Rectal smooth muscle tissue (tissue), 1 donor: ENCODE measurements around the gene TAAR8.
"Not testable (repeated sequence)": the region's sequence is repeated elsewhere in the genome, so short reads cannot be mapped to it uniquely, and the experiment has no call there.

Experiments used
- H3K27ac ChIP-seq: one replicate; pipeline ENCODE4 v1.7.0; 2013; ENCODE audit warnings: low read depth, low read length, inconsistent platforms
- H3K27me3 ChIP-seq: one replicate; pipeline ENCODE4 v1.7.0; 2013; ENCODE audit warnings: low read length; ENCODE audit not compliant: control insufficient read depth, insufficient read depth
- H3K36me3 ChIP-seq: one replicate; pipeline ENCODE4 v1.7.0; 2013; ENCODE audit warnings: low read length; ENCODE audit not compliant: control insufficient read depth, insufficient read depth
- H3K4me1 ChIP-seq: one replicate; pipeline ENCODE4 v1.7.0; 2013; ENCODE audit warnings: low read length; ENCODE audit not compliant: control insufficient read depth, insufficient read depth
- H3K4me3 ChIP-seq: one replicate; pipeline ENCODE4 v1.7.0; 2013; ENCODE audit warnings: low read length
- H3K9ac ChIP-seq: one replicate; pipeline ENCODE4 v1.7.0; 2013; ENCODE audit warnings: low read length

The TAAR8 gene

GRCh38 chr6:132520953-132521352 lies 31.5 kb upstream of the TAAR8 start:
- H3K4me3 ChIP-seq: no peak overlapping the region
- H3K27me3 ChIP-seq: no peaks in the 10 kb centered on the region
- no peak overlapping the region for H3K9ac ChIP-seq
- no peaks in the 10 kb centered on the region for H3K4me1 ChIP-seq
- no peak overlapping the region for H3K27ac ChIP-seq
- H3K36me3 ChIP-seq: no peaks in the 10 kb centered on the region

- H3K27ac ChIP-seq: no peak overlapping the region
- no peaks in the 10 kb centered on the region for H3K36me3 ChIP-seq
- H3K4me3 ChIP-seq: no peak overlapping the region
- H3K9ac ChIP-seq: no peak overlapping the region
- no peaks in the 10 kb centered on the region for H3K27me3 ChIP-seq
- no peaks in the 10 kb centered on the region for H3K4me1 ChIP-seq
These were observed 27.8 kb upstream of the TAAR8 start for GRCh38 chr6:132524646-132525045.

GRCh38 chr6:132525866-132526265 lies 26.6 kb upstream of the TAAR8 start:
- H3K4me3 ChIP-seq: no peak overlapping the region
- no peak overlapping the region for H3K9ac ChIP-seq
- no peaks in the 10 kb centered on the region for H3K4me1 ChIP-seq
- H3K36me3 ChIP-seq: no peaks in the 10 kb centered on the region
- H3K27ac ChIP-seq: no peak overlapping the region
- H3K27me3 ChIP-seq: no peaks in the 10 kb centered on the region

GRCh38 chr6:132526461-132526860 lies 26.0 kb upstream of the TAAR8 start:
- Histone ChIP-seq H3K4me3 (no peak overlapping the region), H3K36me3 (no peaks in the 10 kb centered on the region), H3K27ac (no peak overlapping the region), H3K4me1 (no peaks in the 10 kb centered on the region), H3K27me3 (no peaks in the 10 kb centered on the region), H3K9ac (no peak overlapping the region)

GRCh38 chr6:132527791-132528190 lies 24.7 kb upstream of the TAAR8 start:
- H3K4me3 ChIP-seq: no peak overlapping the region
- H3K36me3 ChIP-seq: no peaks in the 10 kb centered on the region
- no peak overlapping the region for H3K9ac ChIP-seq
- H3K27me3 ChIP-seq: no peaks in the 10 kb centered on the region
- no peaks in the 10 kb centered on the region for H3K4me1 ChIP-seq
- H3K27ac ChIP-seq: no peak overlapping the region

- no peak overlapping the region for H3K9ac ChIP-seq
- H3K4me3 ChIP-seq: peak overlapping the region; percentile 14
- H3K4me1 ChIP-seq: no peaks in the 10 kb centered on the region
- no peaks in the 10 kb centered on the region for H3K27me3 ChIP-seq
- H3K36me3 ChIP-seq: no peaks in the 10 kb centered on the region
- H3K27ac ChIP-seq: no peak overlapping the region
These were observed 22.0 kb upstream of the TAAR8 start for GRCh38 chr6:132530293-132530974.

- H3K4me1 ChIP-seq, H3K9ac ChIP-seq, H3K4me3 ChIP-seq, H3K36me3 ChIP-seq, H3K27ac ChIP-seq, H3K27me3 ChIP-seq: not testable (repeated sequence)
These were observed 17.9 kb upstream of the TAAR8 start for GRCh38 chr6:132534546-132534945.

- Histone ChIP-seq H3K4me3 (no peak overlapping the region), H3K9ac (no peak overlapping the region), H3K36me3 (no peaks in the 10 kb centered on the region), H3K27me3 (no peaks in the 10 kb centered on the region), H3K27ac (no peak overlapping the region), H3K4me1 (no peaks in the 10 kb centered on the region)
These were observed 15.3 kb upstream of the TAAR8 start for GRCh38 chr6:132537145-132537544.

GRCh38 chr6:132537977-132538376 lies 14.5 kb upstream of the TAAR8 start, which contains the start of gene TAAR9:
TSS of gene TAAR9 (plus strand) at chr6:132538277. CDS start at chr6:132538290, 13 bp downstream.
- no peak within 1 kb of the TSS for H3K9ac ChIP-seq
- H3K4me3 ChIP-seq: no peak within 1 kb of the TSS
- H3K27me3 ChIP-seq: no peaks in the 10 kb centered on the region
- H3K27ac ChIP-seq: no peak within 1 kb of the TSS
- no peaks in the 10 kb centered on the region for H3K36me3 ChIP-seq
- H3K4me1 ChIP-seq: no peaks in the 10 kb centered on the region

- Histone ChIP-seq H3K9ac (no peak overlapping the region), H3K27me3 (no peaks in the 10 kb centered on the region), H3K27ac (no peak overlapping the region), H3K36me3 (no peaks in the 10 kb centered on the region), H3K4me1 (no peaks in the 10 kb centered on the region), H3K4me3 (no peak overlapping the region)
These were observed 7.6 kb upstream of the TAAR8 start for GRCh38 chr6:132544826-132545225.

GRCh38 chr6:132548746-132549463 lies 3.6 kb upstream of the TAAR8 start:
- H3K9ac ChIP-seq: no peak overlapping the region
- no peaks in the 10 kb centered on the region for H3K4me1 ChIP-seq
- H3K36me3 ChIP-seq: no peaks in the 10 kb centered on the region
- peaks cover 2% of the 10 kb centered on the region for H3K27me3 ChIP-seq
- H3K4me3 ChIP-seq: no peak overlapping the region
- H3K27ac ChIP-seq: no peak overlapping the region

GRCh38 chr6:132551214-132551613 lies 1.3 kb upstream of the TAAR8 start:
- no peaks in the 10 kb centered on the region for H3K4me1 ChIP-seq
- no peaks in the 10 kb centered on the region for H3K36me3 ChIP-seq

GRCh38 chr6:132560087-132560486 lies 7.6 kb downstream of the TAAR8 start:
- not testable (repeated sequence) for H3K27ac ChIP-seq

More at GRCh38 chr6:132551214-132551613, 1.3 kb upstream of the TAAR8 start:
- no peak overlapping the region for H3K9ac ChIP-seq
- no peak overlapping the region for H3K27ac ChIP-seq
- no peak overlapping the region for H3K4me3 ChIP-seq
- H3K27me3 ChIP-seq: peaks cover 3% of the 10 kb centered on the region

More at GRCh38 chr6:132560087-132560486, 7.6 kb downstream of the TAAR8 start:
- H3K4me3 ChIP-seq, H3K36me3 ChIP-seq, H3K9ac ChIP-seq, H3K27me3 ChIP-seq, H3K4me1 ChIP-seq: not testable (repeated sequence)
